ENCODE measurements around the gene SRGAP1. TPM values are rescaled to one million over a fixed set of nuclear protein-coding genes. Genes with fewer than 3 reads are reported as not detected.

SRGAP1 gene
- total RNA-seq, 3 donors from 2014 or later (not counting 1 experiment from before 2014, with no cell fraction given) = 0.10 to 0.49 (median 0.16) TPM

DNA sequence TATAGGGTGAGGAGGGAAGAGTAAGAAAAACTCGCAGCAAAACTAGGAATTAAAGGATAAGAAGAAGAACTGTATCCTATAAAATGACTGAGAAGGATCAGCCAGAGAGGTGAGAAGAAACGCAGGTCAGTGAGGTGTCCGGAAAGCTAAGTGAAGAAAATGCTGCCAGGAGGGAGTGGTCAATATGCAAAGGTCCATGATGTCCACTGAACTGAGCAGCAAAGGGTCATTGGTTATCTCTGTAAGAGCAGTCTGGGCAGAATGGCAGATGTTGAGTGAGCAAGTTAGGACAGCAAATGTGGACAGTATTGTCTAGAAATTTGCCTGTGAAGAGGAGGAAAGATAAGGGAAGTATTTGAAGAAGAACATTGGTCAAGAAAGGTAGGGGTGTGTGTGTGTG is 155.4 kb downstream of the SRGAP1 start:
- Histone ChIP-seq H3K4me3 (ENCODE audit: low read length) (no peak overlapping the region), H3K27me3 (ENCODE audit: control insufficient read depth, insufficient read depth, low read length) (no peaks in the 10 kb centered on the region), H3K27ac (ENCODE audit: low read length) (no peak overlapping the region), H3K9me3 (ENCODE audit: control insufficient read depth, insufficient read depth, low read length) (no peaks in the 10 kb centered on the region), H3K4me1 (ENCODE audit: control insufficient read depth, insufficient read depth, low read length) (no peaks in the 10 kb centered on the region), H3K36me3 (ENCODE audit: control insufficient read depth, insufficient read depth, low read length) (no peaks in the 10 kb centered on the region)
- Mint-ChIP-seq H3K9me3 (peaks cover 7 to 10% of the 10 kb centered on the region in 2 donors), H3K36me3 (no peaks in the 10 kb centered on the region), H3K27me3 (ENCODE audit: low read depth in 2 of 2) (peaks cover 0 to 3% of the 10 kb centered on the region in 2 donors), H3K27ac (no peak overlapping the region), H3K4me1 (no peaks in the 10 kb centered on the region), H3K4me3 (no peak overlapping the region)
- TF ChIP-seq CTCF (IDR thresholded peaks at IDR 0.05) = no peak
- intact Hi-C loops (cut with micrococcal nuclease) = no loop called here
- 93% methylated on average over 3 of the region's 3 CpGs for WGBS (ENCODE audit: insufficient coverage)
- no peak for DNase-seq
- ATAC-seq = no peak

DNA sequence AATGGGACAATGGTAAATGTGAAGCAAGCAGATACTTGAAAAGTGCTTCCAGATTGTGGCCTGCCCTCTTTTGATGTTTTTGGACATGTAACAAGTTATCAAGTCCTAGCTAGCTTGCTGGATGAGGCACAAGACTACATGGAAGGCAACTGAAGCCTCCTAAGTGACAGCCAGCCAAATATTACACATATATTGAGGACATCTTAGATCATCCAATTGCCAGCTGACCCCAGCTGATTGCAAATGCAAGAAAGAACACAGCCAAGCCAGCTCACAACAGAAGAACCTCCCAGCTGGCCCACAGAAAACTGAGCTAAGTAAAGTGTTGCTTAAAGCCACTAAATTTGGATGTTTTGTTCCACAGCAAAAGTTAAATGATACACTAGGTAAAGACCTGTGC is 156.9 kb downstream of the SRGAP1 start:
- no peaks in the 10 kb centered on the region for H3K36me3 Mint-ChIP-seq
- peaks cover 7 to 10% of the 10 kb centered on the region in 2 donors for H3K9me3 Mint-ChIP-seq
- ATAC-seq (no peak), DNase-seq (no peak)
- H3K27me3 Mint-ChIP-seq (ENCODE audit: low read depth in 2 of 2) = peaks cover 0 to 3% of the 10 kb centered on the region in 2 donors
- H3K4me1 Mint-ChIP-seq = no peaks in the 10 kb centered on the region
- no peak overlapping the region for H3K27ac Mint-ChIP-seq
- Histone ChIP-seq H3K4me3 (ENCODE audit: low read length) (no peak overlapping the region), H3K4me1 (ENCODE audit: control insufficient read depth, insufficient read depth, low read length) (no peaks in the 10 kb centered on the region), H3K9me3 (ENCODE audit: control insufficient read depth, insufficient read depth, low read length) (no peaks in the 10 kb centered on the region), H3K27me3 (ENCODE audit: control insufficient read depth, insufficient read depth, low read length) (no peaks in the 10 kb centered on the region), H3K36me3 (ENCODE audit: control insufficient read depth, insufficient read depth, low read length) (no peaks in the 10 kb centered on the region), H3K27ac (ENCODE audit: low read length) (no peak overlapping the region)
- H3K4me3 Mint-ChIP-seq = no peak overlapping the region
- TF ChIP-seq CTCF (IDR thresholded peaks at IDR 0.05) = no peak
- intact Hi-C loops (cut with micrococcal nuclease) = no loop called here

GRCh38 chr12:64004641-64005040 is 160.1 kb downstream of the SRGAP1 start:
- ATAC-seq (no peak), DNase-seq (no peak)
- H3K4me3 Mint-ChIP-seq = no peak overlapping the region
- Histone ChIP-seq H3K27me3 (ENCODE audit: control insufficient read depth, insufficient read depth, low read length) (no peaks in the 10 kb centered on the region), H3K27ac (ENCODE audit: low read length) (no peak overlapping the region), H3K9me3 (ENCODE audit: control insufficient read depth, insufficient read depth, low read length) (no peaks in the 10 kb centered on the region), H3K36me3 (ENCODE audit: control insufficient read depth, insufficient read depth, low read length) (no peaks in the 10 kb centered on the region), H3K4me1 (ENCODE audit: control insufficient read depth, insufficient read depth, low read length) (no peaks in the 10 kb centered on the region), H3K4me3 (ENCODE audit: low read length) (no peak overlapping the region)
- peaks cover 0 to 3% of the 10 kb centered on the region in 2 donors for H3K27me3 Mint-ChIP-seq (ENCODE audit: low read depth in 2 of 2)
- H3K36me3 Mint-ChIP-seq = no peaks in the 10 kb centered on the region
- TF ChIP-seq CTCF (IDR thresholded peaks at IDR 0.05) = no peak
- 100% methylated on average over 2 of the region's 3 CpGs for WGBS (ENCODE audit: insufficient coverage)
- no peak overlapping the region for H3K27ac Mint-ChIP-seq
- intact Hi-C loops (cut with micrococcal nuclease) = no loop called here
- H3K9me3 Mint-ChIP-seq = peaks cover 6 to 7% of the 10 kb centered on the region in 2 donors
- no peaks in the 10 kb centered on the region for H3K4me1 Mint-ChIP-seq

DNA sequence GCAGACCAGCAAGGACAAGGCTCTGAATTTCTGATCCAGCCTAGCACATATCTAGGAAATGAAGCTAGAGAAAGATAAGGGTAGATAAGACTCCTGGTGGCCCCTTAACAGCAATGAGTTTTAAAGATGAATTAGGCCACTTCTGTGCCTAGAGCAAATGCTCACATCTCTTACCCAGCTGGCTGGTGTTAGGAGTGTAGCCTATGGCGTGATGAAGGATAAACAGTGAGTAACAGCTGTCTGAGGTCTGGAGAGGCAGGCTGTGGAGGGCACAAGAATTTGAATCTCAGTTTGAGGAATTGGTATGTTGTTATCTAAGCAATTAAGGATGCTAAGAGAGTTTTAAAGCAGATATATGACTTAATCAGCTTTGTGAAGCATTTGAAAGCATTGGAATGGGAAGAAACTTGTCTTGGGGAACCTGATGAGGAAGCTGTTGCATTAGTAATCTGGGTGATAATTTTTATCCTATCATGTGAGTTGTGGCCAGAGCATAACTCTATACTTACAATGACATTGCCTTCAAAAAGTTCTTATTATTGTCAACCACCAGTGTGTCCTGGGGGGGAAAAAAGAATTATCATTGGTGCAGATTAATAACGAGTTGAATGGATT is 161.8 kb downstream of the SRGAP1 start:
- Histone ChIP-seq H3K9me3 (ENCODE audit: control insufficient read depth, insufficient read depth, low read length) (no peaks in the 10 kb centered on the region), H3K36me3 (ENCODE audit: control insufficient read depth, insufficient read depth, low read length) (no peaks in the 10 kb centered on the region), H3K27ac (ENCODE audit: low read length) (no peak overlapping the region), H3K4me1 (ENCODE audit: control insufficient read depth, insufficient read depth, low read length) (no peaks in the 10 kb centered on the region), H3K4me3 (ENCODE audit: low read length) (no peak overlapping the region), H3K27me3 (ENCODE audit: control insufficient read depth, insufficient read depth, low read length) (no peaks in the 10 kb centered on the region)
- peaks cover 2% of the 10 kb centered on the region in 2 donors for H3K9me3 Mint-ChIP-seq
- no peak overlapping the region for H3K4me3 Mint-ChIP-seq
- no peaks in the 10 kb centered on the region for H3K36me3 Mint-ChIP-seq
- H3K27me3 Mint-ChIP-seq (ENCODE audit: low read depth in 2 of 2) = no peaks in the 10 kb centered on the region
- H3K4me1 Mint-ChIP-seq = no peaks in the 10 kb centered on the region
- DNase-seq (no peak), ATAC-seq (no peak)
- H3K27ac Mint-ChIP-seq = no peak overlapping the region
- intact Hi-C loops (cut with micrococcal nuclease) = no loop called here
- TF ChIP-seq CTCF (IDR thresholded peaks at IDR 0.05) = no peak
- 85% methylated on average over 1 of the region's 2 CpGs for WGBS (ENCODE audit: insufficient coverage)

Data from natural killer cell (primary cell).